GM13976 (cell line): ENCODE measurements around the gene MARCHF2.

Experiments
- DNase-seq: peaks from one replicate; pipeline ENCODE4 v3.0.0; 2012; ENCODE audit warnings: low spot score
- in situ Hi-C: fragments of 300-500 bp; cut with MboI; formaldehyde crosslinking; loops from one replicate; pipeline ENCODE4 v1.12.0; 2022; ENCODE audit warnings: low sequenced_read_pairs, mixed read lengths, inconsistent platforms; ENCODE audit not compliant: unreplicated experiment
- TF ChIP-seq, protein P1 (sequence below): IDR thresholded peaks from 2 replicates; pipeline ENCODE4 v1.5.1; 2012; ENCODE audit warnings: borderline replicate concordance, mild to moderate bottlenecking; ENCODE audit not compliant: insufficient read depth; ENCODE audit errors: extremely low read depth, missing control alignments, control extremely low read depth

The MARCHF2 gene

DNA sequence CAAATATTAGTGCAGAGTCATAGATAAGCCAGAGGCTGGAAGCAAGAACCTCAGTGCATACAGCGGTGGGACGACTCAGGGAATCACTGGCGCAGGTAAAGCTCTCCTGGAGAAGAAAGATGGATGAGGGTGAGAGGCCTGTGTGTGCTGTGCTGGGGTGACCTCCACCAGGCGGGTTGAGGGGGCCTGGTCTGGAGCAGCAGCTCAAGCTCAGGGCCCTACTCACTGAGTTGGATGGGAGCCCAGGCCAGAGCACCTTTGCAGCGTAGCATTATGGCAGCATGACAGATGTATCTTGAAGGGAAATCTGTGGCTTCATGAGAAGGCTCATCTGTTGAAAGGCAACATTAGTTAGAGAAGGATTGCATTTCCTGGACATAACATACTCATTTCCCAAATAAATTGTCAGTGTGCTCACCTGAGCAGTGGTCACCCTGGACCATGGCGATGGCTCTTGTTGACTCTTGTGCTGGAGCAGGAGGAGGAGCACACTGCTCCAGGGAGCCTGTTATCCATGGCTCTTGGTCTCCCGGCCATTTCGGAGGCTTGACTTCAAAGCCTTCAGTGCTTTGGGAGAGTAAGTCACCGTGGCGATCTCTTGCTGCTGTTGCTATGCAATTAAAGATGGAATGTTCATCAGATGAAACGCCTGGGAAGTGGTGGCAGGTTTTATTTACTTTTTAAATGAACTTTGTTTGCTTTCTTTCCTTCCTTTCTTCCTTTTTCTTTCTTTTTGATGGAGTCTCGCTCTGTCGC, 56.7 kb downstream of the MARCHF2 start:
- TF ChIP-seq, protein P1, sequence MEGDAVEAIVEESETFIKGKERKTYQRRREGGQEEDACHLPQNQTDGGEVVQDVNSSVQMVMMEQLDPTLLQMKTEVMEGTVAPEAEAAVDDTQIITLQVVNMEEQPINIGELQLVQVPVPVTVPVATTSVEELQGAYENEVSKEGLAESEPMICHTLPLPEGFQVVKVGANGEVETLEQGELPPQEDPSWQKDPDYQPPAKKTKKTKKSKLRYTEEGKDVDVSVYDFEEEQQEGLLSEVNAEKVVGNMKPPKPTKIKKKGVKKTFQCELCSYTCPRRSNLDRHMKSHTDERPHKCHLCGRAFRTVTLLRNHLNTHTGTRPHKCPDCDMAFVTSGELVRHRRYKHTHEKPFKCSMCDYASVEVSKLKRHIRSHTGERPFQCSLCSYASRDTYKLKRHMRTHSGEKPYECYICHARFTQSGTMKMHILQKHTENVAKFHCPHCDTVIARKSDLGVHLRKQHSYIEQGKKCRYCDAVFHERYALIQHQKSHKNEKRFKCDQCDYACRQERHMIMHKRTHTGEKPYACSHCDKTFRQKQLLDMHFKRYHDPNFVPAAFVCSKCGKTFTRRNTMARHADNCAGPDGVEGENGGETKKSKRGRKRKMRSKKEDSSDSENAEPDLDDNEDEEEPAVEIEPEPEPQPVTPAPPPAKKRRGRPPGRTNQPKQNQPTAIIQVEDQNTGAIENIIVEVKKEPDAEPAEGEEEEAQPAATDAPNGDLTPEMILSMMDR: no peak
- DNase-seq: no peak
- in situ Hi-C loops: no loop called here

DNA sequence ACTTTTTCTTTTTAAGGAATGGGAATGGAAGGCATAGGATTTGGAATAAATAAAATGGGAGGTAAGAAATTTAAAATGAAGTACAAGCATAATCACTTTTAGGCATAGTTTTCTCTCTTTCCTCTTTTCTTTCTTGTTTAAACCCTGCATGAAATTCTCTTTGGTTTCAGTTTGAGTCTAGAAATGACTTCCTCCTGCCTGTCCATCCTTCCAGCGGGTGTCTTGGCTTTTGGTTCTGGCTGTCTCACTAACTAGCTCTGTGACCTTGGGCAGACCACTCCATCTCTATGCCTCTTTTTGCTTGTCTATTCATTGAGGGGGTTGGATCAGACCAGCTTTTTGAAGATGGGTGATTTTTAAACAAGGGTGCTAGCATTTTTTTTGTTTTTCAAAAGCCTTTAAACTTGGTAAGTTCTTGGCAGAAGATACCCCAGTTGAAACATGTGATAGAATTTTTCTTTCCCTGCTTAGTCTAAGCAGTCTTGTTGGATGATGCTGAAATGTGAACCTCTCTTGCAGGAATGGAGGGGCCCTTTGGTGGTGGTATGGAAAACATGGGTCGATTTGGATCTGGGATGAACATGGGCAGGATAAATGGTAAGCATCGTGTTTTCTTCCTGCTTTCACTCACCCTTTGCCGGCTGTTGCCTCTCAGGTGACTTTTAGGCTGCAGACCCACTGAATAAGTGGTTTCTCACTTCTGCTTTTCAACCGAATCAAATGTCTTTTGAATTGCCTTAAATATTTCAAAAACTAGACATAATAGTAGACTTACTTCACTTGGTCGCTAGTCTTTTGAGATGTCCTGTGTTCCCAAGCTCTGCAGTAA, 60.8 kb downstream of the MARCHF2 start:
- in situ Hi-C loops: no loop called here
- TF ChIP-seq, protein P1: no peak
- peak; percentile 73 for DNase-seq

DNA sequence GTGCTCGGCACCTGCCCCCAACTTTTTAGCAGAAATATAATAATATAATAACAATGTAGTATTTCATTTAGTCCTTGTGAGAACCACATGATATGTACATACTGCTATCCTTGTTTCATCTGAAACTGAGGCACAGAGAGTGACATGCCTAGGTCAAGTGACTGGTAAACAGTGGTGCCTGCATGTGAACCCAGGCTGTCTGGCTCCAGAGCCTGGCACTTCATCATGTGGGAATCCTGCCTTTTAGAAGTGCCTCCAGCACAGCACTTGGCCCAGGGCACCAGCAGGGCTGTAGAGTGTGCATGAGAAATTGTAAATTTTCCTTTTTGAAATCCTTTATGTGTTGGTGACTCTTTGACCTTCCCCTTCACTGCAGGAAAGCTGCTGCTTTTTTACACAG, 61.9 kb downstream of the MARCHF2 start:
- no peak for DNase-seq
- in situ Hi-C loops: no loop called here
- TF ChIP-seq, protein P1: no peak

DNA sequence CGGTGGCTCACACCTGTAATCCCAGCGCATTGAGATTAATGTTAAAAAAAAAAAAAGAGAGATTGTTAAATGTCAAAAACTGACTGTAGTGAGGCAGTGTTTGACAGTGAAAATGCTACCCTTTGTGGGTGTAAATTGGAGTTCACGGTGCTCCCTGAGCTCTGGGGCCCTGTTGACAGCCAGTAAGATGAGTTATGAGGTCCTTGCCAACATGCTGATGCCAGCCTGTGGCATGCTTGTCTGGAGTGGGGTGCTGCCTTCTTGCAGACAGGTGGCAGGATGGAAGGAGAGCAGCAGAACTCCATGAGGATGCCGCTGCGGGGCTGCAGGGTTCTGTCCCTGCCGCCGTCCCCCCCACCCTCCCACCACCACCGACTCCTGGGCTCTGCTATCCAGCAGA, 63.4 kb downstream of the MARCHF2 start:
- DNase-seq: no peak
- TF ChIP-seq, protein P1: no peak
- in situ Hi-C loops: no loop called here

DNA sequence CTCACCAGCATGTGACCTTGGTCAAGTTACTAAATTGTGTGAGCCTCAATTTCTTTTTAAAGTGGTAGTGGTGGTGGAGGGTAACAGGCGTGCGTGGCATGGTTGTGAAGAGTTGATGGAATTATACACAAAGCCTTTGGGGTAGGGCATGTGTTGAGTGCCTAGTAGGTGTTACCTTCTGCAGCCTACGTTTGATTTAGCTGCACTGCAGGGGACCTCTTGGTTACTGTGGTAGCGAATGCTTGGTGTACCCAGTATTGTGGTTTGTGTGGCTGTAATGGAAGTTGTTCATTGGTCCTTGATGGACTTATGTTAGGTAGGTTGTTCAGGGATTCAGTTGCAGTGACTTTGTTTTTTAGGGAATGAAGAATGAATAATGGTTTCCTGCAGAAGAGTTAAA, 64.8 kb downstream of the MARCHF2 start:
- no peak for DNase-seq
- TF ChIP-seq, protein P1: no peak
- in situ Hi-C loops: no loop called here

DNA sequence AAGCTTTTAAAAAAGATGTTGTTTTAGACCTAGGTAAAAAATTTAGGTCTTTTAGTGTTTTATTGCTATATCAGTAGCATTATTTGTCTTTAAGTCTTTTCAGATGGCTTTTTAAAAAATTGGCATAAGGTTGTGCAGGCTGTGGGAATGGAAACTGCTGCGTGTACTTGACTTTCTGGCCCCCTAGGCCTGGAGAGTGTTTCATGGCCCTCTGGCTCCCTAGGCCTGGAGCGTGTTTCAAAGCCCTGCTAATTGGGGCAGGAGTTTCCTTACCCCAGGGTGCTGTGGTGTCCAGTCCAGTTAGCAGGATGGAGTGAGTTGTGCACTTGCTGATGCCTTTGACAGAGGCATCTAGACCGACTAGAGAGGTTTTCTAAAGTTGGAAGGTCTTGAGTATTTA, 65.5 kb downstream of the MARCHF2 start:
- TF ChIP-seq, protein P1: no peak
- in situ Hi-C loops: no loop called here

More for the DNA sequence above, 65.5 kb downstream of the MARCHF2 start:
- no peak for DNase-seq
